ENCODE results near the gene COL1A2.

Gene COL1A2

DNA sequence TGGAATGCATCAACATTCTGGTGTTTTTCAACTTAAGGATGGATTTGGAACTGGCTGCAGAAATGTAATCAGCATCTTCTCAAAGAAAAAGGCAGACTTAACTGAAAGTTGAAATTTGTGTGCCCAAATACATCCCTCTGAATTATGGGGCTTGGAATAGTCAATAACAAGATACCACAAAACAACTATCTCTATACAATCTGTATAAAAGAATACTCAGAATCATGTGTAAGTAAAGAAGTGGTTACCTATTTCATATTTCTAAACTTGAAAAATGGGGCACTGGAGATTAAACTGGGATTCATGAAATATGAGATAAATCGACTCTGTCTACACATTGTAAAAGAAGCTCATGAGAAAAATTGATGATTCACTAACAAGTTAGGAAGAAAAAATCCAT, 6.2 kb upstream of the COL1A2 start:
- TF ChIP-seq, protein P1, sequence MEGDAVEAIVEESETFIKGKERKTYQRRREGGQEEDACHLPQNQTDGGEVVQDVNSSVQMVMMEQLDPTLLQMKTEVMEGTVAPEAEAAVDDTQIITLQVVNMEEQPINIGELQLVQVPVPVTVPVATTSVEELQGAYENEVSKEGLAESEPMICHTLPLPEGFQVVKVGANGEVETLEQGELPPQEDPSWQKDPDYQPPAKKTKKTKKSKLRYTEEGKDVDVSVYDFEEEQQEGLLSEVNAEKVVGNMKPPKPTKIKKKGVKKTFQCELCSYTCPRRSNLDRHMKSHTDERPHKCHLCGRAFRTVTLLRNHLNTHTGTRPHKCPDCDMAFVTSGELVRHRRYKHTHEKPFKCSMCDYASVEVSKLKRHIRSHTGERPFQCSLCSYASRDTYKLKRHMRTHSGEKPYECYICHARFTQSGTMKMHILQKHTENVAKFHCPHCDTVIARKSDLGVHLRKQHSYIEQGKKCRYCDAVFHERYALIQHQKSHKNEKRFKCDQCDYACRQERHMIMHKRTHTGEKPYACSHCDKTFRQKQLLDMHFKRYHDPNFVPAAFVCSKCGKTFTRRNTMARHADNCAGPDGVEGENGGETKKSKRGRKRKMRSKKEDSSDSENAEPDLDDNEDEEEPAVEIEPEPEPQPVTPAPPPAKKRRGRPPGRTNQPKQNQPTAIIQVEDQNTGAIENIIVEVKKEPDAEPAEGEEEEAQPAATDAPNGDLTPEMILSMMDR (IDR thresholded peaks at IDR 0.05; ENCODE audit: low read depth, low read length), result no peak
- no peak overlapping the region for H3K4me3 ChIP-seq (ENCODE audit: low read depth, low read length)
- DNase-seq (ENCODE audit: low read depth, low spot score), result no peak
- in situ Hi-C loops (cut with HindIII; ENCODE audit: low sequenced_read_pairs), result no loop called here

DNA sequence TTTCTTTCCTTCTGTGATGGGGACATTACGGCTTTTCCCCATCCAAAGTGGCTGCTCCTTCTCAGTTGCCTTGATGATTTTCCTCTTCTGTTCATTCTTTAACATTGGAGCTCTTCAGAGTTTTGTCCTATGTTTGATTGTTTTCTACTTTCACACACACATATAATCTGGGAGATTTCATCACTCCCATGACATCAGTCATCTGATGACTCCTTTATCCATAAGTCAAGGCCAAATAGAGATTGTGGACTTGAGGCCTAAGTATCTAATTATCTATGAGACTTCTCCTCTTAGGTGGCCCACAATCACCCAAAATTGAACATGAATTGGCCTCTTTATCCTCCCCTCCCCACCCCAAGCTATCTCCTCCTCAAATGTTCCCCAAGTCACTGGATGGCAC, 5.3 kb upstream of the COL1A2 start:
- in situ Hi-C loops (cut with HindIII; ENCODE audit: low sequenced_read_pairs), result no loop called here

DNA sequence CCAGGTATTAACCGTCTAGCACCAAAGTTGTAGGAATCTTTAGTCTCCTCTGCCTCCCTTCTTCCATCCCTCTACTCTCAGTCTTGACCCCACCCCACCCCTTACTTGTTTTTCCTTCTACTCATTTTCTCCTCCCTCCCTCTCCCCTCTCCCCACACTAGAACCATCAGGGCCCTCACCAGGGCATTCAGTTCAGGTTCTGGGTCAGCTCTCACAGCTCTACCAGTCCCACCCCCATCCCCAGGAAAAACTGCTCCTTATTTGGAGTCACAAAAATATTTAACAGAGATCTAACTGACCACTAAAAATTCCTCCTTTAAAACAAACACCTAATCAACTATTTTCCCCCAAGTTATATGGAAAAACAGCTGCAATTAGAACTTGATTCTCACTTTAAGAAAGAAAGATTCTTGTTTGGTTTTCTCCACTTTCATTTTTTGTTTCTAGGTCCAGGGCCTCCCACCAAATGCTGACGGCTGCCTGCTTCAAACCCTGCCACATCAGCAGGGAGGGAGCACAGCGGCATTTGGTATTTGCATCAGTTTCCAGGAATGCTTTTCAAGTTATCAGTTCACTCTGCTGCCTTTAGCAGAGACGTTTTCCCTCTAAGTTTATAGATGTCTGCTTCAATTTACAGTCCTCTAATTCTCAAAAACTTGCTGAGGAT, 2.8 kb upstream of the COL1A2 start:
- DNase-seq (ENCODE audit: low read depth, low spot score), result peak; percentile 94
- H3K4me3 ChIP-seq (ENCODE audit: low read depth, low read length), result peak overlapping the region; percentile 11
- in situ Hi-C loops (cut with HindIII; ENCODE audit: low sequenced_read_pairs), result no loop called here
- TF ChIP-seq, protein P1 (IDR thresholded peaks at IDR 0.05; ENCODE audit: low read depth, low read length), result no peak

More for the DNA sequence above, 5.3 kb upstream of the COL1A2 start:
- H3K4me3 ChIP-seq (ENCODE audit: low read depth, low read length), result no peak overlapping the region
- TF ChIP-seq, protein P1 (IDR thresholded peaks at IDR 0.05; ENCODE audit: low read depth, low read length), result no peak
- DNase-seq (ENCODE audit: low read depth, low spot score), result no peak

DNA sequence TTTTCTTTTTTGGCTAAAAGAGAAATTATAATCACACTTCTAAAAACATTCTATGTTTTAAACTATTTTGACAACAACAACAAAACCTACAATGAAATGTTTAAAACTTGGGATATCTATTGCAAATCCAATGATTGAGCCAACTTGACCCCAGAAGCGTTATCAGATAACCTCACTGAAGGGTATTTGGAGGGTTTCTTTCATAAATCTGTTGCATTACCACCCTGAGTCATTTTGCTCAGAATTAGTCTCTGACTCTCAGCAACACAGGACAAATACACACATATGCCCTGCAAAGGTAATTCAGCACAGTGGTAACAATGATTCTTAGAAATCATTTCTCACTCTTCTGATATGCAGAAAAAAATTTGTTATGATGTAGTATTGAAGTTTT, 2.3 kb upstream of the COL1A2 start:
- no peak overlapping the region for H3K4me3 ChIP-seq (ENCODE audit: low read depth, low read length)
- in situ Hi-C loops (cut with HindIII; ENCODE audit: low sequenced_read_pairs), result no loop called here
- TF ChIP-seq, protein P1 (IDR thresholded peaks at IDR 0.05; ENCODE audit: low read depth, low read length), result no peak
- DNase-seq (ENCODE audit: low read depth, low spot score), result no peak

DNA sequence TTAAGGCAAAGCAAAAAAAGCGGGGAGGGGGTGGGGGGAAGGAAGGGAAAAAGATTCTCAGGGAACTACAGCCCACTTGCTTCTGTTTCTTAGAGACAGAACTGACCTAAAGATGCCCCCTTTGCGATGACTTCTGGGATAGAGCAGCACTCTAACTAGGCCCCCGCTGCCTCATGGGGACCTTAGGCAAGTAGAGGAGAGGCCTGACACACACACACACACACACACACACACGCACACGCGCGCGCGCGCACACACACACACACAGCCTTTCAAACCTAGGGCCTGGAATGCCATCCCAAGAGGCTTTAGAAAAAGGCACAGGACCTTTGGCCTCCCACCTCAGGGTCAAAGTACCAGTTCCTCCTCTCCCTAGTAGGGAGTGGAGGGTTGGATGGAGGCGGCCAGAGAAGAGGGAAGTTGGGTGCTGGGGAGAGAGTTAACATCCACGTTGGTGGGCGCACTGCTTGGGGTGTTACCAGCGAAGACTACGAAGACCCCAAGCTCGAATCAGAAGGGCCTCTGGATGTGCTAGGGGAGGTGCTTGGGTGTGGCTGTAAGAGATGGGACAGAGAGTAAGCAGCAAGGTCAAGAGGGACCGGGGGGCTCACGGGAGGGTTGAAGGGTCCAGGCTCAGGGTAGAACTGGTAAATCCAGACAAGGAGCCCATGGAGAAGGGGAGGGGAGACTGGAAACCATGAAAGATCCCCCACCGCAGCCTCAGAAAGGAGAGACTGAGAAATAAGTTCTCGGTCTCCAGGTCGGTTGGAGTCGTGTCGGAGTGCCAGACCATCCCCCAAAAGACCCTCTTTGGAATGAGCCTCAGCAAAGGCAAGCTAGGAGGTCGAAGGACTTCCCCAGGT, 1.2 kb upstream of the COL1A2 start:
- no peak for DNase-seq (ENCODE audit: low read depth, low spot score)
- H3K4me3 ChIP-seq (ENCODE audit: low read depth, low read length), result peak overlapping the region; percentile 61
- in situ Hi-C loops (cut with HindIII; ENCODE audit: low sequenced_read_pairs), result no loop called here
- TF ChIP-seq, protein P1 (IDR thresholded peaks at IDR 0.05; ENCODE audit: low read depth, low read length), result no peak

DNA sequence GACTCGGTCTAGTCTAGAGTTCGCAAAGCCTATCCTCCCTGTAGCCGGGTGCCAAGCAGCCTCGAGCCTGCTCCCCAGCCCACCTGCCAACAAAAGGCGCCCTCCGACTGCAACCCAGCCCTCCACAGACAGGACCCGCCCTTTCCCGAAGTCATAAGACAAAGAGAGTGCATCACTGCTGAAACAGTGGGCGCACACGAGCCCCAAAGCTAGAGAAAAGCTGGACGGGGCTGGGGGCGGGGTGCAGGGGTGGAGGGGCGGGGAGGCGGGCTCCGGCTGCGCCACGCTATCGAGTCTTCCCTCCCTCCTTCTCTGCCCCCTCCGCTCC, 622 bp upstream of the COL1A2 start:
- DNase-seq (ENCODE audit: low read depth, low spot score), result no peak
- TF ChIP-seq, protein P1 (IDR thresholded peaks at IDR 0.05; ENCODE audit: low read depth, low read length), result no peak
- in situ Hi-C loops (cut with HindIII; ENCODE audit: low sequenced_read_pairs), result no loop called here
- peak overlapping the region; percentile 61 for H3K4me3 ChIP-seq (ENCODE audit: low read depth, low read length)

Measured in astrocyte of the spinal cord (primary cell).